ENCODE data around the gene EYA2. TPM values are rescaled to one million over a fixed set of nuclear protein-coding genes. Genes with fewer than 3 reads are reported as not detected.

Gene EYA2
- total RNA-seq, 3 donors from 2014 or later: 5.4 to 19.2 (median 12.5) TPM

DNA sequence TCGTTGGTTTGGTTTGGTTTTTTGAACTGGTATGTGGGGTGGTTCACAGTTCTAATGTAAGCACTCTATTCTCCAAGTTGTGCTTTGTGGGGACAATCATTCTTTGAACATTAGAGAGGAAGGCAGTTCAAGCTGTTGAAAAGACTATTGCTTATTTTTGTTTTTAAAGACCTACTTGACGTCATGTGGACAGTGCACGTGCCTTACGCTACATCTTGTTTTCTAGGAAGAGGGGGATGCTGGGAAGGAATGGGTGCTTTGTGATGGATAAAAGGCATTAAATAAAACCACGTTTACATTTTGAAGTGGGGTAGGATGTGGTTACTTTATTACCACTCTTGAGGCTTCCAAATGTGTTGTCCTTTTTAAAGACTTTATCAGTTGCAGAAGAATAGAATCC lies 293.9 kb downstream of the EYA2 start:
- TF ChIP-seq POLR2AphosphoS5 (IDR thresholded peaks at IDR 0.05) (no peak), POLR2A (IDR thresholded peaks at IDR 0.05) (no peak)
- TF ChIP-seq, protein P1, sequence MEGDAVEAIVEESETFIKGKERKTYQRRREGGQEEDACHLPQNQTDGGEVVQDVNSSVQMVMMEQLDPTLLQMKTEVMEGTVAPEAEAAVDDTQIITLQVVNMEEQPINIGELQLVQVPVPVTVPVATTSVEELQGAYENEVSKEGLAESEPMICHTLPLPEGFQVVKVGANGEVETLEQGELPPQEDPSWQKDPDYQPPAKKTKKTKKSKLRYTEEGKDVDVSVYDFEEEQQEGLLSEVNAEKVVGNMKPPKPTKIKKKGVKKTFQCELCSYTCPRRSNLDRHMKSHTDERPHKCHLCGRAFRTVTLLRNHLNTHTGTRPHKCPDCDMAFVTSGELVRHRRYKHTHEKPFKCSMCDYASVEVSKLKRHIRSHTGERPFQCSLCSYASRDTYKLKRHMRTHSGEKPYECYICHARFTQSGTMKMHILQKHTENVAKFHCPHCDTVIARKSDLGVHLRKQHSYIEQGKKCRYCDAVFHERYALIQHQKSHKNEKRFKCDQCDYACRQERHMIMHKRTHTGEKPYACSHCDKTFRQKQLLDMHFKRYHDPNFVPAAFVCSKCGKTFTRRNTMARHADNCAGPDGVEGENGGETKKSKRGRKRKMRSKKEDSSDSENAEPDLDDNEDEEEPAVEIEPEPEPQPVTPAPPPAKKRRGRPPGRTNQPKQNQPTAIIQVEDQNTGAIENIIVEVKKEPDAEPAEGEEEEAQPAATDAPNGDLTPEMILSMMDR (IDR thresholded peaks at IDR 0.05): no peak
- Histone ChIP-seq H3K27me3 (no peaks in the 10 kb centered on the region), H3K9me3 (no peaks in the 10 kb centered on the region), H3K4me1 (no peaks in the 10 kb centered on the region), H3K4me3 (no peak overlapping the region), H3K36me3 (no peaks in the 10 kb centered on the region), H3K27ac (no peak overlapping the region)
- no peak for DNase-seq (ENCODE audit: low spot score in 2 of 2)
- intact Hi-C loops (cut with DNase I; ENCODE audit: low total_unique reads): no loop called here

DNA sequence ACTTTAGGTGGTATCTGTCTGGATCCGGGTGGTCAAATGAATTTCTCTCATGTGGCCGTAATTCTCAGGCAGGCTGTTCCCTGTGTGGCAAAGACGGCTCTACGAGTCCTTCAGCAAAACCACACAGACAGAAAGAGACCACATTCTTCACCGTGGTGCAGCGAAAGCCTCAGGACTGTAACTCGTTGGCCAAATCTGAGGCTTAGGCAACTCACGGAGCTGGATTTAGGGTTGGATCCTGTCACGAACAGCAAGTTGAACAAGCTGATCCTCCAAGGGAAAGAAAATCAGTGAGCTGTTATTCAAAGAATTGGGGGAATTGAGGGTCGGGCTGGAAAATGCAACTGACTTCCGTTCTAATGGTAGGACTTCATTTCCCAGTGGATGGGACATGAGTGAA lies 294.4 kb downstream of the EYA2 start:
- no peaks in the 10 kb centered on the region for H3K4me1 ChIP-seq
- no peaks in the 10 kb centered on the region for H3K9me3 ChIP-seq
- no peaks in the 10 kb centered on the region for H3K27me3 ChIP-seq
- no peaks in the 10 kb centered on the region for H3K36me3 ChIP-seq
- H3K4me3 ChIP-seq: no peak overlapping the region
- intact Hi-C loops (cut with DNase I; ENCODE audit: low total_unique reads): no loop called here
- no peak overlapping the region for H3K27ac ChIP-seq
- no peak for DNase-seq (ENCODE audit: low spot score in 2 of 2)
- TF ChIP-seq, protein P1 (IDR thresholded peaks at IDR 0.05): no peak
- TF ChIP-seq POLR2A (IDR thresholded peaks at IDR 0.05) (no peak), POLR2AphosphoS5 (IDR thresholded peaks at IDR 0.05) (no peak)

DNA sequence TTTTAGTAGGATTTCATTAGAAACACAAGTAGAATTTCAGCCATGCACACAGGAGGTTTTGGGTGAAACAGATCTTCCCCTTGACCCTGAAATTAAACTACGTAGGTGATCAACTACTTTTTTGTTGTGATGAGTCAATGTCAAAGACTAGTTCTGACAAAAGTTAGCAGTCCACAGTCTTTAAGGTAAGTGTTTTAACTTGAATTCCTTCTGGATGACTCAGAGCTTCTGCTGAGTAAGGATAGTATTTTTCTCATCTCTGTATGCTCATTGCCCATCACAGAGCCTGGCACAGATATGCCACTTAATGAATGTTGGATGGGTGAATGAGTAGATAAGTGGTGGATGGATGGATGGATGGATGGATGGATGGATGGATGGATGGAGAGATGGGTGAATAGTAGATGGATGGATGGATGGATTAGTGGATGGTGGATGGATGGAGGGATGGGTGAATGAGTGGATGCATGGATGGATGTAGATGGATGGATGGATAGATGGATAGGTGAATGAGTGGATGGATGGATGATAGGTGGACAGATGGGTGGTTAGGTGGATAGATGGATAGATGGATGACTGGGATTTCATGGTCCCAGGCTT lies 296.5 kb downstream of the EYA2 start:
- intact Hi-C loops (cut with DNase I; ENCODE audit: low total_unique reads): no loop called here
- TF ChIP-seq POLR2A (IDR thresholded peaks at IDR 0.05) (no peak), POLR2AphosphoS5 (IDR thresholded peaks at IDR 0.05) (no peak)
- TF ChIP-seq, protein P1 (IDR thresholded peaks at IDR 0.05): no peak
- no peaks in the 10 kb centered on the region for H3K27me3 ChIP-seq
- DNase-seq (ENCODE audit: low spot score in 2 of 2): no peak
- H3K4me1 ChIP-seq: no peaks in the 10 kb centered on the region
- H3K9me3 ChIP-seq: no peaks in the 10 kb centered on the region
- no peak overlapping the region for H3K4me3 ChIP-seq
- H3K27ac ChIP-seq: no peak overlapping the region
- no peaks in the 10 kb centered on the region for H3K36me3 ChIP-seq

DNA sequence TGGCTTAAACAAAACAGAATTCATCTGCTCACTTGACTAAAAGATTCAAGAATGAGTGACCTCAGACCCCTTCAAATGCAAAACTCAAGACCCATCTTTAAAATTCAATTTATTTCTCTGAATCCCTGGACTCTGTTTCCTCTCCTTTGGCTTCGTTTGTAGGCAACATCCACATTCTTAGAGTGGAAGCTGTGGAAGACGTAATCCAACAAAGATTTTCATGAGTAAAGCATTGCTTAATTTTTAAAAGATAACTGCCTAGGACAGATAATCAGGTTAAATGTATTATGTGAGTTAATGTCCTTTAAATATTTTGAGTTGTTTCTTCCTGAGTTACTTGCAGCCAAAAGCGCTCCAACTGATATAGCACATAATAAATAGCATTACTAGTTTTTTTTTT lies 297.3 kb downstream of the EYA2 start:
- intact Hi-C loops (cut with DNase I; ENCODE audit: low total_unique reads): no loop called here
- DNase-seq (ENCODE audit: low spot score in 2 of 2): no peak
- Histone ChIP-seq H3K9me3 (no peaks in the 10 kb centered on the region), H3K27ac (no peak overlapping the region), H3K4me1 (no peaks in the 10 kb centered on the region), H3K27me3 (no peaks in the 10 kb centered on the region), H3K36me3 (no peaks in the 10 kb centered on the region), H3K4me3 (no peak overlapping the region)
- no peak for TF ChIP-seq POLR2A (IDR thresholded peaks at IDR 0.05)
- no peak for TF ChIP-seq POLR2AphosphoS5 (IDR thresholded peaks at IDR 0.05)
- TF ChIP-seq, protein P1 (IDR thresholded peaks at IDR 0.05): no peak

DNA sequence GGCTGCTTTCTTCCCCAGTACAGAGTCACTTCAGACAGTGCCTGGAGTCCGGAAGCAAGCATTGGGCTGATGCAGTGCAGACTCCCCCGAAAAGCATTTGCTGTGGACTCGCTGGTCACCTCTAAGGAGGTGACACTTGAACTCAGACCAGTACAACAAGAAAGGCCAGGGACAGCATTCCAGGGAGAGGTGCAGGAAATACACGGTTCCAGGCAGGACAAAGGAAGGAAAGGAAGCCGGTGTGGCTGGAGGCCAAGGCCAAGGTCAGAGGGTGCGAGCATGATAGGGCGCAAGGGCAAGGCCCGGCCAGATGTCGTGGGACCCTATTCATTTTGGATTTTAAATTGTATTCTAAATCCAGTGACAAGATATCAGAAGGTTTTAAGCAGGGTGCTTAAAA lies 300.9 kb downstream of the EYA2 start:
- no peak for TF ChIP-seq POLR2A (IDR thresholded peaks at IDR 0.05)
- TF ChIP-seq POLR2AphosphoS5 (IDR thresholded peaks at IDR 0.05): no peak
- TF ChIP-seq, protein P1 (IDR thresholded peaks at IDR 0.05): no peak
- H3K4me1 ChIP-seq: no peaks in the 10 kb centered on the region
- H3K36me3 ChIP-seq: no peaks in the 10 kb centered on the region
- DNase-seq (ENCODE audit: low spot score in 2 of 2): no peak
- H3K9me3 ChIP-seq: no peaks in the 10 kb centered on the region
- H3K4me3 ChIP-seq: no peak overlapping the region
- no peaks in the 10 kb centered on the region for H3K27me3 ChIP-seq
- no peak overlapping the region for H3K27ac ChIP-seq
- intact Hi-C loops (cut with DNase I; ENCODE audit: low total_unique reads): no loop called here

Measured in breast epithelium (tissue), 4 donors.